Panc1 (cell line): ENCODE results near the gene IRF8.

Source experiments
- CTCF ChIP-seq: fragments of 450-650 bp; IDR thresholded peaks from 2 replicates; pipeline ENCODE4 v1.5.1; 2017; ENCODE audit warnings: mild to moderate bottlenecking
- POLR2AphosphoS5 ChIP-seq: IDR thresholded peaks from 2 replicates; pipeline ENCODE4 v1.6.1; 2012; ENCODE audit warnings: mild to moderate bottlenecking, low read depth, low read length, moderate library complexity
- SIN3A ChIP-seq: IDR thresholded peaks from 2 replicates; pipeline ENCODE4 v1.6.1; 2012; ENCODE audit warnings: low read depth, mild to moderate bottlenecking, low read length, moderate library complexity, borderline replicate concordance; ENCODE audit not compliant: insufficient read depth

GRCh38 chr16:85854935-85855334 lies 44.0 kb upstream of the IRF8 start:
- TF ChIP-seq SIN3A, result no peak
- no peak for TF ChIP-seq CTCF
- no peak for TF ChIP-seq POLR2AphosphoS5
